RWPE2 (cell line): ENCODE data around the gene CRIM1.
A peak's percentile ranks its signal among the peaks of the same experiment; 100 is the strongest.

Source experiments
- ATAC-seq: fragments of 200-7000 bp; cut with Tn5 transposase; 3 replicates; pipeline ENCODE4 v1.9.1; 2021; ENCODE audit warnings: low read depth
- DNase-seq: peaks from one replicate; pipeline ENCODE4 v3.0.0-alpha.2; 2020; ENCODE audit warnings: low spot score
- H3K27ac ChIP-seq: fragments of 450-650 bp; 2 replicates; pipeline ENCODE4 v1.5.1; 2017; ENCODE audit warnings: mild to moderate bottlenecking; ENCODE audit not compliant: poor library complexity, severe bottlenecking
- H3K27me3 ChIP-seq: fragments of 250-450 bp; sonication (Bioruptor Pico); 2 replicates; pipeline ENCODE4 v1.5.1; 2021; ENCODE audit warnings: mild to moderate bottlenecking, moderate library complexity; ENCODE audit not compliant: insufficient read depth, poor library complexity, severe bottlenecking
- H3K36me3 ChIP-seq: fragments of 250-450 bp; sonication (Bioruptor Pico); 2 replicates; pipeline ENCODE4 v1.5.1; 2020; ENCODE audit warnings: low read depth, mild to moderate bottlenecking, moderate library complexity
- H3K4me1 ChIP-seq: fragments of 250-450 bp; sonication (Bioruptor Pico); 2 replicates; pipeline ENCODE4 v1.5.1; 2021; ENCODE audit warnings: mild to moderate bottlenecking, moderate library complexity; ENCODE audit not compliant: insufficient read depth, poor library complexity, severe bottlenecking
- H3K4me3 ChIP-seq: fragments of 250-450 bp; sonication (Bioruptor Pico); 2 replicates; pipeline ENCODE4 v1.5.1; 2021; ENCODE audit warnings: mild to moderate bottlenecking, moderate library complexity; ENCODE audit not compliant: severe bottlenecking
- H3K9me3 ChIP-seq: fragments of 250-450 bp; sonication (Bioruptor Pico); 2 replicates; pipeline ENCODE4 v1.5.1; 2021; ENCODE audit warnings: mild to moderate bottlenecking, moderate library complexity; ENCODE audit not compliant: severe bottlenecking
- CTCF ChIP-seq: fragments of 450-650 bp; IDR thresholded peaks from one replicate; pipeline ENCODE4 v1.5.1; 2017; ENCODE audit warnings: mild to moderate bottlenecking, moderate library complexity; ENCODE audit not compliant: poor library complexity, severe bottlenecking

CRIM1 gene

GRCh38 chr2:36479406-36479805 lies 123.8 kb downstream of the CRIM1 start:
- Histone ChIP-seq H3K4me1 (peaks cover 55% of the 10 kb centered on the region), H3K27ac (peak overlapping the region; percentile 97), H3K4me3 (no peak overlapping the region), H3K27me3 (no peaks in the 10 kb centered on the region), H3K9me3 (peaks cover 10% of the 10 kb centered on the region), H3K36me3 (peaks cover 95% of the 10 kb centered on the region)
- DNase-seq (no peak), ATAC-seq (no peak)
- TF ChIP-seq CTCF: no peak

- no peak for ATAC-seq
- Histone ChIP-seq H3K27me3 (no peaks in the 10 kb centered on the region), H3K9me3 (peaks cover 6% of the 10 kb centered on the region), H3K4me3 (no peak overlapping the region), H3K4me1 (peaks cover 61% of the 10 kb centered on the region), H3K36me3 (peaks cover 98% of the 10 kb centered on the region), H3K27ac (peak overlapping the region; percentile 97)
- no peak for DNase-seq
- no peak for TF ChIP-seq CTCF
Observed at GRCh38 chr2:36480028-36480427, 124.5 kb downstream of the CRIM1 start.

- Histone ChIP-seq H3K4me3 (no peak overlapping the region), H3K36me3 (peaks cover 95% of the 10 kb centered on the region), H3K4me1 (peaks cover 67% of the 10 kb centered on the region), H3K27ac (peak overlapping the region; percentile 97), H3K27me3 (no peaks in the 10 kb centered on the region), H3K9me3 (no peaks in the 10 kb centered on the region)
- no peak for ATAC-seq
- TF ChIP-seq CTCF: no peak
- DNase-seq: no peak
Observed at GRCh38 chr2:36480636-36481035, 125.1 kb downstream of the CRIM1 start.

- DNase-seq (no peak), ATAC-seq (no peak)
- no peak for TF ChIP-seq CTCF
- Histone ChIP-seq H3K27me3 (no peaks in the 10 kb centered on the region), H3K9me3 (no peaks in the 10 kb centered on the region), H3K27ac (peak overlapping the region; percentile 97), H3K36me3 (peaks cover 94% of the 10 kb centered on the region), H3K4me3 (no peak overlapping the region), H3K4me1 (peaks cover 71% of the 10 kb centered on the region)
Observed at GRCh38 chr2:36481709-36482108, 126.1 kb downstream of the CRIM1 start.

- peaks cover 94% of the 10 kb centered on the region for H3K36me3 ChIP-seq
- no peak overlapping the region for H3K4me3 ChIP-seq
- no peak for TF ChIP-seq CTCF
- peak overlapping the region; percentile 97 for H3K27ac ChIP-seq
- ATAC-seq (no peak), DNase-seq (no peak)
- H3K9me3 ChIP-seq: no peaks in the 10 kb centered on the region
- H3K27me3 ChIP-seq: no peaks in the 10 kb centered on the region
- peaks cover 71% of the 10 kb centered on the region for H3K4me1 ChIP-seq
Observed at GRCh38 chr2:36482576-36483214, 127.1 kb downstream of the CRIM1 start.
